A549 (cell line): Measurements from ENCODE around the gene NMRK1. TPM values are rescaled to one million over a fixed set of nuclear protein-coding genes. Genes with fewer than 3 reads are reported as not detected.

Source experiments
- ATAC-seq, 2 experiments: fragments of 200-7000 bp in 1 of 2; fragments of >200 bp in 1 of 2; cut with Nextera tagmentation in 1 of 2; cut with Tn5 transposase in 1 of 2; 3 replicates each; pipeline versions ENCODE4 v1.8.0 to v1.9.1; 2018 to 2020; ENCODE audit warnings: mild to moderate bottlenecking in 1 of 2, moderate library complexity in 1 of 2
- CTCF ChIA-PET: fragments of 300-600 bp; sonication (Branson Sonifier 250); formaldehyde crosslinking; extraction: SDS; loops from one replicate; lab custom pipeline; 2021; ENCODE audit warnings: antibody characterized with exemption, inconsistent platforms; lab: Yijun Ruan, JAX
- POLR2A ChIA-PET: fragments of 350-600 bp; formaldehyde crosslinking; extraction: SDS; loops from one replicate; lab custom pipeline; 2021; ENCODE audit warnings: antibody characterized with exemption, inconsistent platforms; lab: Yijun Ruan, JAX
- DNase-seq, 2 experiments: peaks; one replicate each; pipeline versions ENCODE4 v3.0.0 to v3.0.0-alpha.2; 2011 to 2016; ENCODE audit warnings: low read depth in 1 of 2, low spot score in 1 of 2
- FAIRE-seq: peaks from 2 replicates; lab custom pipeline; 2011; peaks lifted over from hg19 to GRCh38; lab: Jason Lieb, UNC
- H3K27ac ChIP-seq, 2 experiments: fragments of >200 bp; sonication (Bioruptor Twin); formaldehyde crosslinking; 3 replicates each; pipeline ENCODE4 v1.5.1; 2016 to 2017
- H3K4me1 ChIP-seq: fragments of >200 bp; sonication (Bioruptor Twin); formaldehyde crosslinking; 3 replicates; pipeline ENCODE4 v1.6.1; 2016
- H3K4me2 ChIP-seq: fragments of >200 bp; sonication (Bioruptor Twin); formaldehyde crosslinking; 3 replicates; pipeline ENCODE4 v1.6.1; 2016
- H3K4me3 ChIP-seq: fragments of >200 bp; sonication (Bioruptor Twin); formaldehyde crosslinking; 3 replicates; pipeline ENCODE4 v1.5.1; 2016
- H3K9me3 ChIP-seq: fragments of >200 bp; sonication (Bioruptor Twin); formaldehyde crosslinking; 3 replicates; pipeline ENCODE4 v1.6.1; 2016
- CHD2 ChIP-seq: fragments of 150-350 bp; IDR thresholded peaks from 2 replicates; pipeline ENCODE4 v1.6.1; 2014; ENCODE audit warnings: low read length; ENCODE audit not compliant: partially characterized antibody
- EHF ChIP-seq: fragments of 250-450 bp; sonication (Bioruptor Pico); IDR thresholded peaks from 2 replicates; pipeline ENCODE4 v1.5.0; 2020; ENCODE audit warnings: mild to moderate bottlenecking
- FOXS1 ChIP-seq: fragments of 250-450 bp; sonication (Bioruptor Pico); IDR thresholded peaks from 2 replicates; pipeline ENCODE4 v1.5.0; 2020; ENCODE audit warnings: mild to moderate bottlenecking, moderate library complexity
- HDAC2 ChIP-seq: fragments of 200-600 bp; sonication (generic); IDR thresholded peaks from 2 replicates; pipeline ENCODE4 v1.6.1; 2016
- HOXB13 ChIP-seq: fragments of 250-450 bp; sonication (Bioruptor Pico); IDR thresholded peaks from 2 replicates; pipeline ENCODE4 v1.5.0; 2020; ENCODE audit warnings: low read depth, mild to moderate bottlenecking, moderate library complexity
- JUN ChIP-seq, 2 experiments: fragments of >200 bp; sonication (Bioruptor Twin); formaldehyde crosslinking; IDR thresholded peaks; 2 replicates in 1 of 2; 3 replicates in 1 of 2; pipeline ENCODE4 v1.6.1; 2016 to 2017
- KDM5A ChIP-seq: fragments of 200-600 bp; sonication (generic); IDR thresholded peaks from 2 replicates; pipeline ENCODE4 v1.6.1; 2016; ENCODE audit warnings: antibody characterized with exemption, mild to moderate bottlenecking
- MYC ChIP-seq: IDR thresholded peaks from 2 replicates; pipeline ENCODE4 v1.6.1; 2012; ENCODE audit warnings: mild to moderate bottlenecking, inconsistent platforms, low read length, improper control_type of control experiment, borderline replicate concordance
- PHF8 ChIP-seq: fragments of 200-600 bp; sonication (generic); IDR thresholded peaks from 2 replicates; pipeline ENCODE4 v1.6.1; 2016; ENCODE audit warnings: low read depth, mild to moderate bottlenecking, antibody characterized with exemption, moderate library complexity, borderline replicate concordance
- POLR2A ChIP-seq: IDR thresholded peaks from 2 replicates; pipeline ENCODE4 v1.6.1; 2012; ENCODE audit warnings: mild to moderate bottlenecking, low read length
- RFX5 ChIP-seq: fragments of 450-650 bp; IDR thresholded peaks from 2 replicates; pipeline ENCODE4 v1.7.1; 2014; ENCODE audit warnings: antibody characterized with exemption, mild to moderate bottlenecking, moderate library complexity
- RNF2 ChIP-seq: fragments of 200-600 bp; sonication (generic); IDR thresholded peaks from 2 replicates; pipeline ENCODE4 v1.6.1; 2016; ENCODE audit warnings: low read depth, mild to moderate bottlenecking, antibody characterized with exemption, moderate library complexity, borderline replicate concordance
- ZSCAN20 ChIP-seq: fragments of 250-450 bp; sonication (Bioruptor Pico); IDR thresholded peaks from 2 replicates; pipeline ENCODE4 v1.8.0; 2022; ENCODE audit warnings: mild to moderate bottlenecking, moderate library complexity
- WGBS: methylation state at CpG from one replicate; pipeline ENCODE4 v1.1.6; 2017; ENCODE audit errors: missing lambda C conversion rate; 5-methylcytosine and 5-hydroxymethylcytosine counted together
- polyA minus RNA-seq: library from RNA; depleted of rRNA, polyadenylated mRNA; stranded (reverse); fragments of >200 nt; gene quantifications from 2 replicates; pipeline ENCODE4 v1.2.3, GENCODE V29; 2011; rRNA and poly(A)+ RNA removed
- polyA plus RNA-seq, 4 experiments: library from polyadenylated mRNA; depleted of rRNA in 3 of 4; stranded (reverse); fragments of >200 nt; fragmentation: RNase III in 1 of 4; extraction: RNeasy Plus Mini Kit Qiagen cat#74134 plus additional on column Dnase treatment in 1 of 4; gene quantifications; 2 replicates in 3 of 4; 3 replicates in 1 of 4; pipeline ENCODE4 v1.2.3, GENCODE V29; 2011 to 2017
- TF ChIP-seq, protein P1 (sequence below): fragments of >200 bp; sonication (Bioruptor Twin); formaldehyde crosslinking; IDR thresholded peaks from 2 replicates; pipeline ENCODE4 v1.6.1; 2016
- TF ChIP-seq, protein P2 (sequence below): fragments of 250-450 bp; sonication (Bioruptor Pico); IDR thresholded peaks from 2 replicates; pipeline ENCODE4 v1.5.0; 2020; ENCODE audit warnings: low read depth, mild to moderate bottlenecking, moderate library complexity
- TF ChIP-seq, protein P3 (sequence below): IDR thresholded peaks from 2 replicates; pipeline ENCODE4 v1.6.1; 2012; ENCODE audit warnings: low read depth, borderline replicate concordance
- TF ChIP-seq, protein P4 (sequence below): fragments of >200 bp; sonication (Bioruptor Twin); formaldehyde crosslinking; IDR thresholded peaks from 3 replicates; pipeline ENCODE4 v1.5.1; 2016
- TF ChIP-seq, protein P5 (sequence below): IDR thresholded peaks from 2 replicates; pipeline ENCODE4 v1.6.1; 2012

Gene NMRK1
- 8.6 and 10.5 TPM in 2 replicates for polyA plus RNA-seq (2011; rRNA removed)
- 1.8 and 2.1 TPM in 2 replicates for polyA plus RNA-seq (2012; cell fraction: cytosol; rRNA removed)
- polyA plus RNA-seq (2012; cell fraction: nucleus; rRNA removed), result 1.1 and 1.7 TPM in 2 replicates
- polyA plus RNA-seq (2017; fragmentation: RNase III; extraction: RNeasy Plus Mini Kit Qiagen cat#74134 plus additional on column Dnase treatment), result 6.0 to 8.0 TPM (median 7.6 TPM) in 3 replicates
- 2.1 and 3.5 TPM in 2 replicates for polyA minus RNA-seq

DNA sequence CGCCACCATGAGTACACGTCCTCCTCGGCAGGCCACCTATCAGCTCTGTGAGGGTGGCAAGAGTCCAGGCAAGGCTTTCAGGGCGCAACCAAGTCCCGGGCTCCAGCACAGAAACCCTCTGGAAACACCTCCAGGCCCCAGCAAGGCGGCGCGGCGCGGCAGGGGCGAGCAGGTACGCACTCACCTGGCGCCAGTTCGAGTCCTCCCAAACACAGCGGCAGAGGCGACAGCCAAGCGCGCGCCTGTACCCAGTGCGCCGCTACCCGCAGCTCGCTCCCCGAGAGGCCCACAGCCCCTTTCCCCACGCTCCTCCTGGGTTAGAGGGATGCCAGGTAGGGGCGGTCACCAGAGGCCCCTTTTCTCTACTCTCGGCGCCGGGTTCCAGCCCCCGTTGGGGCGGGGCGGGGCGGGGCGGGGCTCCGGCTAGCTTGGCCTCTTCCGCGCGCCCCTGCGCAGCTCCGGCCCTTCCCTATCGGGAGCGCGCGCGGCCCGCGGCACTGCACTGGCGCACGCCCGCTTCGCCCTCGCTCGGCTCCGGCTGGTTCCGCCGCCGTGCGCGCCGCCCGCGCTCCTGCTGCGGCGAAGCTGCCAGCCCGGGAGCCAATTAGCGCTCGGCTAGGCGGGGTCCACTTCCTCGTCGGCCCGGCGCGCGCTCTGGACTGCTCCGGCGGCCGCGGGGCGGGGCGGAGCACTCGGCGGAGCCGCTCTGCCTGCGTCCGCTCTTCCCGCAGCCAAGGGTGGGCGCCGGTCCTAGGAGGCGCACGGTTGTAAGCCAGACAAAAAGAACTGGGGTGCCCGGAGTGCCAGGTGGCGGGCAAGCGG is at the start of gene NMRK1, which contains the start of gene OSTF1:
TSS of gene NMRK1 (minus strand) at position 332 of the 822 bp plus-strand sequence. CDS start 5,040 bp downstream, outside the sequence.
TSS of gene OSTF1 (plus strand) at position 691 of the 822 bp plus-strand sequence. CDS start 179 bp downstream, outside the sequence.
- no peak for FAIRE-seq

DNA sequence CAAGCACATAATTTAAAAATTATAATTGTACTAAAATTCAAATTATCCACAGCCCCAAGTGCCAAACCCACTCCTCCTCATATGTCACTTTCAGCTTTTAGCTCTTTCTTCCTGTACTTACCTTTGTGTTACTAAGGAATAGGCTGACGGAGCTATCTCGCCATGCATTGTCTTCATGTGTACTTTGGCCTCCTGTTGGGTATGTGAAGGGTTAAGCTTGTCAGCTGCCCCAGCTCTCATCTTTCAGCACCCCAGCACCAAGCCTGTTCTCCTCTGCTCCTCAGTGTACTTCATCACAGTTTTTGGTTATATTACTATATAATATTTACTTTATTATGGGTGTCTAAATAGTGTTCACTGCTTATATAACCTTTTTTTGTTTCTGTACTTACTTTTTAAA is 46.5 kb upstream of the NMRK1 start:
- 92% methylated on average over 2 of the region's 2 CpGs for WGBS
- no peak overlapping the region for H3K4me3 ChIP-seq
- POLR2A ChIA-PET, result no interaction called here
- no peak for TF ChIP-seq KDM5A
- TF ChIP-seq, protein P1, sequence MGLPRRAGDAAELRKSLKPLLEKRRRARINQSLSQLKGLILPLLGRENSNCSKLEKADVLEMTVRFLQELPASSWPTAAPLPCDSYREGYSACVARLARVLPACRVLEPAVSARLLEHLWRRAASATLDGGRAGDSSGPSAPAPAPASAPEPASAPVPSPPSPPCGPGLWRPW, result no peak
- TF ChIP-seq RNF2, result no peak
- TF ChIP-seq MYC, result no peak
- TF ChIP-seq EHF (CRISPR knock-in tag), result no peak
- no peak for TF ChIP-seq ZSCAN20 (CRISPR knock-in tag)
- no peak for TF ChIP-seq HOXB13
- no peak for TF ChIP-seq FOXS1 (CRISPR knock-in tag)
- TF ChIP-seq, protein P2, sequence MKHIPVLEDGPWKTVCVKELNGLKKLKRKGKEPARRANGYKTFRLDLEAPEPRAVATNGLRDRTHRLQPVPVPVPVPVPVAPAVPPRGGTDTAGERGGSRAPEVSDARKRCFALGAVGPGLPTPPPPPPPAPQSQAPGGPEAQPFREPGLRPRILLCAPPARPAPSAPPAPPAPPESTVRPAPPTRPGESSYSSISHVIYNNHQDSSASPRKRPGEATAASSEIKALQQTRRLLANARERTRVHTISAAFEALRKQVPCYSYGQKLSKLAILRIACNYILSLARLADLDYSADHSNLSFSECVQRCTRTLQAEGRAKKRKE, result no peak
- no peak for TF ChIP-seq CHD2
- TF ChIP-seq, all 56 proteins: peak for 0
- CTCF ChIA-PET, result no interaction called here
- Histone ChIP-seq H3K4me1 (no peaks in the 10 kb centered on the region), H3K27ac (no peak overlapping the region), H3K9me3 (no peaks in the 10 kb centered on the region), H3K4me2 (no peak overlapping the region)
- DNase-seq (no peak), FAIRE-seq (no peak), ATAC-seq (no peak)

More for the DNA sequence above, at the start of gene NMRK1, which contains the start of gene OSTF1:
- H3K4me1 ChIP-seq, result peaks cover 8% of the 10 kb centered on the region
- POLR2A ChIA-PET, result interaction anchor here (0.6 to 3.2 kb wide), 12 partner anchors 10 to 1933 kb away, joined by 3 to 38 read pairs (median 4); partner anchors contain the start of gene CARNMT1
- no peaks in the 10 kb centered on the region for H3K9me3 ChIP-seq
- H3K4me2 ChIP-seq, result peak within 1 kb of the TSS; percentile 74
- DNase-seq, result peak; percentile 92 to 93
- peak within 1 kb of the TSS; percentile 95 for H3K4me3 ChIP-seq
- TF ChIP-seq JUN (IDR thresholded peaks at IDR 0.05), result peak in 1 of 2 experiments; percentile 50; a peak in 2 of 5 replicates
- TF ChIP-seq, protein P3, sequence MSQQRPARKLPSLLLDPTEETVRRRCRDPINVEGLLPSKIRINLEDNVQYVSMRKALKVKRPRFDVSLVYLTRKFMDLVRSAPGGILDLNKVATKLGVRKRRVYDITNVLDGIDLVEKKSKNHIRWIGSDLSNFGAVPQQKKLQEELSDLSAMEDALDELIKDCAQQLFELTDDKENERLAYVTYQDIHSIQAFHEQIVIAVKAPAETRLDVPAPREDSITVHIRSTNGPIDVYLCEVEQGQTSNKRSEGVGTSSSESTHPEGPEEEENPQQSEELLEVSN, result peak; percentile 31; the same call in 1 of the 2 replicates
- TF ChIP-seq, protein P4, sequence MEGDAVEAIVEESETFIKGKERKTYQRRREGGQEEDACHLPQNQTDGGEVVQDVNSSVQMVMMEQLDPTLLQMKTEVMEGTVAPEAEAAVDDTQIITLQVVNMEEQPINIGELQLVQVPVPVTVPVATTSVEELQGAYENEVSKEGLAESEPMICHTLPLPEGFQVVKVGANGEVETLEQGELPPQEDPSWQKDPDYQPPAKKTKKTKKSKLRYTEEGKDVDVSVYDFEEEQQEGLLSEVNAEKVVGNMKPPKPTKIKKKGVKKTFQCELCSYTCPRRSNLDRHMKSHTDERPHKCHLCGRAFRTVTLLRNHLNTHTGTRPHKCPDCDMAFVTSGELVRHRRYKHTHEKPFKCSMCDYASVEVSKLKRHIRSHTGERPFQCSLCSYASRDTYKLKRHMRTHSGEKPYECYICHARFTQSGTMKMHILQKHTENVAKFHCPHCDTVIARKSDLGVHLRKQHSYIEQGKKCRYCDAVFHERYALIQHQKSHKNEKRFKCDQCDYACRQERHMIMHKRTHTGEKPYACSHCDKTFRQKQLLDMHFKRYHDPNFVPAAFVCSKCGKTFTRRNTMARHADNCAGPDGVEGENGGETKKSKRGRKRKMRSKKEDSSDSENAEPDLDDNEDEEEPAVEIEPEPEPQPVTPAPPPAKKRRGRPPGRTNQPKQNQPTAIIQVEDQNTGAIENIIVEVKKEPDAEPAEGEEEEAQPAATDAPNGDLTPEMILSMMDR, result no peak
- peak; percentile 60 for TF ChIP-seq RFX5
- peak; percentile 18; the same call in 1 of the 2 replicates for TF ChIP-seq PHF8
- TF ChIP-seq HDAC2, result no peak
- peak; percentile 70 for TF ChIP-seq POLR2A
- TF ChIP-seq, protein P5, sequence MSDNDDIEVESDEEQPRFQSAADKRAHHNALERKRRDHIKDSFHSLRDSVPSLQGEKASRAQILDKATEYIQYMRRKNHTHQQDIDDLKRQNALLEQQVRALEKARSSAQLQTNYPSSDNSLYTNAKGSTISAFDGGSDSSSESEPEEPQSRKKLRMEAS, result peak; percentile 30; the same call in 1 of the 2 replicates
- ATAC-seq, result peak; percentile 93 to 95
- WGBS, result 0% methylated on average over 20 of the region's 93 CpGs
- H3K27ac ChIP-seq, result peak within 1 kb of the TSS; percentile 78 to 86
- CTCF ChIA-PET, result interaction anchor here (0.5 to 15.9 kb wide), 10 partner anchors 15 to 315 kb away, joined by 3 to 278 read pairs (median 4); partner anchors contain the start of genes C9orf40 and CARNMT1
